Endothelial cell (in vitro differentiated cells): ENCODE measurements around the gene SORCS2. TPM values are rescaled to one million over a fixed set of nuclear protein-coding genes. Genes with fewer than 3 reads are reported as not detected.

ENCODE experiments used
- DNase-seq: peaks from one replicate; pipeline ENCODE4 v3.0.0; 2021; ENCODE audit warnings: low spot score
- H3K27ac Mint-ChIP-seq: one replicate; pipeline ENCODE4 v1.8.0; 2021; ENCODE audit warnings: mixed read lengths, inconsistent platforms; ENCODE audit not compliant: unreplicated experiment
- H3K27me3 Mint-ChIP-seq: one replicate; pipeline ENCODE4 v1.8.0; 2021; ENCODE audit warnings: mild to moderate bottlenecking, moderate library complexity, mixed read lengths, inconsistent platforms; ENCODE audit not compliant: unreplicated experiment
- H3K36me3 Mint-ChIP-seq: one replicate; pipeline ENCODE4 v1.8.0; 2021; ENCODE audit warnings: mild to moderate bottlenecking, low read depth, mixed read lengths, inconsistent platforms; ENCODE audit not compliant: unreplicated experiment
- H3K4me1 Mint-ChIP-seq: one replicate; pipeline ENCODE4 v1.8.0; 2021; ENCODE audit warnings: mild to moderate bottlenecking, mixed read lengths, inconsistent platforms; ENCODE audit not compliant: unreplicated experiment
- H3K4me3 Mint-ChIP-seq: one replicate; pipeline ENCODE4 v1.8.0; 2021; ENCODE audit warnings: mild to moderate bottlenecking, mixed read lengths, inconsistent platforms; ENCODE audit not compliant: unreplicated experiment
- H3K9me3 Mint-ChIP-seq: one replicate; pipeline ENCODE4 v1.8.0; 2021; ENCODE audit warnings: mixed read lengths, inconsistent platforms; ENCODE audit not compliant: unreplicated experiment
- CTCF ChIP-seq: fragments of 200-600 bp; sonication (generic); IDR thresholded peaks from one replicate; pipeline ENCODE4 v1.5.0; 2021; ENCODE audit warnings: antibody characterized with exemption; ENCODE audit not compliant: unreplicated experiment
- total RNA-seq: library from RNA; stranded (reverse); fragmentation: NEBNext Ultra II Directional; extraction: Animal tissue kit (Norgen Biotek cat#: 25700); gene quantifications from one replicate; pipeline ENCODE4 v1.2.1, GENCODE V29; 2021; ENCODE audit not compliant: unreplicated experiment

SORCS2 gene
- total RNA-seq, 1 donor from 2014 or later = 1.3 TPM

GRCh38 chr4:7418131-7418943 lies 226.0 kb downstream of the SORCS2 start:
- Mint-ChIP-seq H3K27me3 (peaks cover 1% of the 10 kb centered on the region), H3K9me3 (no peaks in the 10 kb centered on the region), H3K4me3 (peak overlapping the region; percentile 25), H3K4me1 (no peaks in the 10 kb centered on the region), H3K36me3 (peaks cover 6% of the 10 kb centered on the region), H3K27ac (no peak overlapping the region)
- no peak for TF ChIP-seq CTCF
- DNase-seq = no peak

- Mint-ChIP-seq H3K9me3 (no peaks in the 10 kb centered on the region), H3K27me3 (peaks cover 1% of the 10 kb centered on the region), H3K27ac (no peak overlapping the region), H3K4me3 (no peak overlapping the region), H3K4me1 (no peaks in the 10 kb centered on the region), H3K36me3 (peaks cover 6% of the 10 kb centered on the region)
- no peak for TF ChIP-seq CTCF
- no peak for DNase-seq
Measured at GRCh38 chr4:7419961-7420660, 227.8 kb downstream of the SORCS2 start.

GRCh38 chr4:7420661-7421040 lies 228.3 kb downstream of the SORCS2 start:
- Mint-ChIP-seq H3K4me1 (no peaks in the 10 kb centered on the region), H3K27me3 (peaks cover 1% of the 10 kb centered on the region), H3K36me3 (peaks cover 6% of the 10 kb centered on the region), H3K27ac (no peak overlapping the region), H3K9me3 (no peaks in the 10 kb centered on the region), H3K4me3 (no peak overlapping the region)
- TF ChIP-seq CTCF = no peak
- no peak for DNase-seq

- H3K4me1 Mint-ChIP-seq = no peaks in the 10 kb centered on the region
- H3K9me3 Mint-ChIP-seq = no peaks in the 10 kb centered on the region
- TF ChIP-seq CTCF = no peak
- H3K4me3 Mint-ChIP-seq = no peak overlapping the region
- DNase-seq = no peak
- H3K36me3 Mint-ChIP-seq = peaks cover 6% of the 10 kb centered on the region
- H3K27me3 Mint-ChIP-seq = peaks cover 1% of the 10 kb centered on the region
- no peak overlapping the region for H3K27ac Mint-ChIP-seq
Measured at GRCh38 chr4:7421356-7422150, 229.2 kb downstream of the SORCS2 start.
